ENCODE measurements around the gene TTLL7. TPM values are rescaled to one million over a fixed set of nuclear protein-coding genes. Genes with fewer than 3 reads are reported as not detected.

TTLL7 gene
- total RNA-seq, 1 experiment from 2014 or later: 6.6 TPM

GRCh38 chr1:83829106-83829505, 169.8 kb downstream of the TTLL7 start:
- Mint-ChIP-seq H3K4me1 (peaks cover 0 to 3% of the 10 kb centered on the region in 2 experiments; a peak in 2 of 4 replicates), H3K4me3 (no peak overlapping the region), H3K9me3 (peaks cover 0 to 2% of the 10 kb centered on the region in 2 experiments; a peak in 1 of 5 replicates), H3K27ac (peak overlapping the region in 1 of 3 experiments; percentile 7; a peak in 1 of 7 replicates), H3K27me3 (ENCODE audit: low read depth) (no peaks in the 10 kb centered on the region), H3K36me3 (ENCODE audit: insufficient read depth in 1 of 3, low read depth in 3 of 3) (no peaks in the 10 kb centered on the region)
- Histone ChIP-seq H4K20me1 (ENCODE audit: control insufficient read depth, insufficient read depth, insufficient read length) (no peaks in the 10 kb centered on the region), H4K91ac (ENCODE audit: insufficient read length, low read depth, low read length) (no peak overlapping the region), H3K9ac (ENCODE audit: extremely low read depth, insufficient read length, low read length) (no peak overlapping the region), H3K27me3 (ENCODE audit: insufficient read depth, low read length) (no peaks in the 10 kb centered on the region), H2AK5ac (ENCODE audit: insufficient read length, low read length) (no peak overlapping the region), H3K9me3 (ENCODE audit: control insufficient read depth, low read depth, low read length) (no peaks in the 10 kb centered on the region), H3K23ac (ENCODE audit: insufficient read length, low read depth, low read length) (no peak overlapping the region), H3K4me1 (ENCODE audit: insufficient read depth, low read length) (no peaks in the 10 kb centered on the region), H2BK12ac (ENCODE audit: insufficient read length, low read depth, low read length) (no peak overlapping the region), H3K79me1 (ENCODE audit: insufficient read depth, low read depth, low read length, poor library complexity, severe bottlenecking) (no peaks in the 10 kb centered on the region), H3K4ac (ENCODE audit: low read depth, low read length) (no peak overlapping the region), H3K4me2 (ENCODE audit: insufficient read depth, insufficient read length, low read length) (no peak overlapping the region), H2BK120ac (ENCODE audit: low read depth, low read length, poor library complexity, severe bottlenecking) (no peak overlapping the region), H2BK5ac (ENCODE audit: insufficient read length, low read length) (no peak overlapping the region), H3K14ac (ENCODE audit: insufficient read depth, low read length) (no peak overlapping the region), H3K79me2 (ENCODE audit: insufficient read depth, low read length) (no peaks in the 10 kb centered on the region), H3K23me2 (ENCODE audit: insufficient read length, low read depth, low read length, poor library complexity, severe bottlenecking) (no peaks in the 10 kb centered on the region), H3K56ac (ENCODE audit: insufficient read length, low read depth, low read length) (no peak overlapping the region), H4K8ac (replicated peaks; ENCODE audit: insufficient read length, low read depth, low read length) (no peak overlapping the region), H2BK20ac (ENCODE audit: low read depth, low read length, poor library complexity, severe bottlenecking) (no peak overlapping the region), H2AFZ (ENCODE audit: low read length) (no peak overlapping the region), H3K18ac (ENCODE audit: insufficient read length, low read depth, low read length) (no peak overlapping the region), H3T11ph (ENCODE audit: low read length) (no peak overlapping the region), H3K27ac (ENCODE audit: insufficient read length, low read depth, low read length) (no peak overlapping the region), H2BK15ac (ENCODE audit: low read depth, low read length) (no peak overlapping the region), H4K5ac (ENCODE audit: insufficient read length, low read depth, low read length) (no peak overlapping the region)
- WGBS (ENCODE audit: extremely low coverage, insufficient read length, low lambda C conversion rate): no CpG with 5 or more reads among the region's 7 CpGs
- no peak for DNase-seq
- TF ChIP-seq CTCF (conservative IDR thresholded peaks at IDR 0.05): no peak
